ENCODE data around the gene SLC6A11.

SLC6A11 gene

DNA sequence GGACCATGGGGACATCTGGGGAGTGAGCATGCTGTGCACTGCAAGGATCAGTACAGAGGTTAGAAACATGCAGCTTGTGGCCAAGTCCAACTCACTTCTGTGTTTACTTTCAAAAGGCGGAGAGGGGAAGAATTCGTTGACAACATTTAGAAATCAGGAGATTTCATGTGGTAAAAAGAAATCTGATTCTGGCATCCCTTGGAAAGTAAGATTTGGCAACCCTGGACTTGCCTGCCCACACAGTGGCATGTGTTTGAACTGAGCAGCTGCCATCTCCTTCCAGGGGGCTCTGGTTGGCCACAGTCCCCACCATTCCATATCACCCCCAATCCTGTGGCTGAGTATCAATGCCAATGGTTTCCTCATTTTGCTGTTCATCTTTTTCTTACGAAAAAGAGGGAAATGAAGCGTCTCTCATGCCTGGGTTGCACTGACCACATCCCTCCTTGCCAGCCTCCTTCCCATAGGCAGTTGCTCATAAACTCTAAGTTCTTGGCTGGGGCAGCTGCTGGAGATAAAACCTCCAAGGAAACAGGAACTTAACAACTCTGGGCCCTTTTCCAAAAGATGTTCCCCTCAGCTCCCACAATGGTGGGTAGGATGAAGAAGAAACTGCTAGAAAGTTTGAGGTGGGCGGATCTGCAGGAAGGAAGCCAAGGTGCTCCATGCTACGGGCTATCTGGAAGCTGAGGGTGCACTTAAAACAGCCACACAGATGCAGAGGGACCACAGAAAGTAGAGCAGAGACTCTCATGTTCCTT, 29.2 kb downstream of the SLC6A11 start:
- no peak for DNase-seq

DNA sequence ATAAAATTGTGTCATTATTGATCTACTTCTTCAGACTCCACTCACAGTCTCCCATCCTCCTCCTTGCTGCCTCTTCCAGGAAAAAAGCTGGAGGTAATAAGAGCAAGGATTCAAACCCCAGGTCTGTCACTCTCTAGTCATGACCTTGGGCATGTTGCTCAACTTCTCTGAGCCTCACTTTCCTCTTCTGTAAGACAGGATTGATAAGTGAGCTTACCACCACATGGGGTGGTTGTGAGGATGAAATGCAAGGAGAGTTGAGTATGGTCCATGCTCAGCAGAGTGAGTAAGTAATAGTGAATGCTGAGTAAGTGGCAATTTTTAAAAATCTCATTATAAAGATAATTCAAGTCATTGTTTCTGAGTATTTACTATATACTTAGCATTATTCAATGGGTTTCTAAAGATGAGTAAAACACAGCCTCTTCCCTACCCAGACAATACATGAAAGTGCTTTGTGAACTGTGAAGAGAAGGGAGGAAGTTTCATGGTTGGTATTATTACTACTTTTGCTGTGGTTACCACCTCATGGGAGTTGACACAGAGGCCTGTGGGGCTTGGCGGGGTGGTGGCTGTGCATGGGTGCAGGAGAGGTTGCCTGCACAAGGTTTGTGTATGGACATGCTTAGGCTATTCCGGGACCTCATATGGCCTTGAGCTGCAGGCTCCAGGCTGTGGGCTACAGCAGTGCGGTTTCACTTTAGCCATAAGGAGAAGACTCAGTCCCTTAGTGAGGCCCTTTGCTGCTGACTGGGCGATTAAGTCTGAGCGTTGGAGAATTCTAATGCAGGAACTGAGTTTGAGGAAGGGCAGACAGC, 30.0 kb downstream of the SLC6A11 start:
- no peak for DNase-seq

DNA sequence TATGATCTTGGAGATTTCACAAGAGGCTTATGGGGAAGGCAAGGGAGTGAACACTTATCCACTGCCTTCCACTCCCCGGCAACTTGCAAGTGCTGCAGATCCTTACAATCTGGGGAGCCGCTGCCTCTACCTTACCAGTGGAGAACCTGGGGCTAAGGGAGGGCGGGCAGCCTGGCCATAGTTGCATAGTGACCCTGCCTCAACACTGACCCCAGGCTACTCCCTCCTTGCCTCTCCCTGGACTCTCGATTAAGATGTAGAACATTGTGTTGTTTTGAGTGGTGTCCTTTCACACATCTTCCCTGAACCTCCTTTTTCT, 30.6 kb downstream of the SLC6A11 start:
- DNase-seq = no peak

DNA sequence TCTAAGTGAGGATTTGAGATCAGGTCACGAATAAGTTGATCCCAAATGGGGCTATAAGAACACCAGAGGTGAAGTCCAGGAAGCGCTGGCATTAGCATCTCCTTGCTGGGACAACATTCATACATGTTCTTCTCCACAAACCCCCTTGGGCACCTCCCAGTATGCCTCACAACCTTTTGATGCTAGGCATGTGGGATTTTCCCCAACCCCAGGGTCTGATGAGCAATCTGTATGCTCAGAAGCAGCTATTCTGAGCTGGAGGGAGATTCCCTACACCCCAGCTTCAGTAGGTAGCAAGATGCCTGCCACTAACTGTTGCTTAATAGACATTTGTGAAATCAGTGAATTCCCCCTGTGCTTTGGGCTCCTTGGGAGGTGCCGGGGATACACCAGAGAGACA, 32.2 kb downstream of the SLC6A11 start:
- peak; percentile 42 to 57 for DNase-seq

DNA sequence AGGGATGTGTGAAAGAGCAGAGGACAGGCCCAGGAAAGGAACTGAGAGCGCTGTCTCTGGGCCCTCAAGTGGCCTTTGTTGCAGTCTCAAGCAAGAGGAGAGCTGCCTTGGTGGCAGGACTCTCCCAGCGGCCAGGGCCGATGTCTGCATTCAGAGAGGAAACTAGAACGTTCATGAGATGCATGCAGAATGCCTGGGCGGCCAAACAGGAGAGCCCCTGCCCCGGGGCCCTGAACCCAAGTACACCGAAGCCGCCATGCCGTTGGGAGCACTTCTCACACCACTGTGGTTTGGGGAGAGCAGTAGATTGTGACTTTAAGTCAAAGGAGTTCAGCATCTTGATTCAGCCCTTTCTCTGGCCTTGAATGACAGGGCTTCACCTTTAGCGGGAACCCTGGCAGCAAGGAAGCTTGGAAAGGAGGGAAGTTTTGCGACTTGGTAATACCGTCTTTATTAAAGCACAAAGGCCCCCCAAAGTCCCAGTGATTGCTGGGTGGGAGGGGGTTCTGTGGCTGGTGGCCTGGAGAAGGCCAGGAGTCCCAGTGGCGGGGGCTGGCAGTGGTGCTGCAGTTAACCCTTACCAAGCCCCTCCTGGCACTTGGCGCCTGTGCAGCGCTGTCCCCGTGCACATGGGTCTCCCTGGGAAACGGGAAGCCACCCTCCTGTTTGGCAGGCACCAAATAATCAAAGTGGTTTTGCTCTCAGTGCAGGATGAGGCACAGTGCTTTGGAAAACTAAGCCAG, 36.2 kb downstream of the SLC6A11 start:
- DNase-seq = no peak

DNA sequence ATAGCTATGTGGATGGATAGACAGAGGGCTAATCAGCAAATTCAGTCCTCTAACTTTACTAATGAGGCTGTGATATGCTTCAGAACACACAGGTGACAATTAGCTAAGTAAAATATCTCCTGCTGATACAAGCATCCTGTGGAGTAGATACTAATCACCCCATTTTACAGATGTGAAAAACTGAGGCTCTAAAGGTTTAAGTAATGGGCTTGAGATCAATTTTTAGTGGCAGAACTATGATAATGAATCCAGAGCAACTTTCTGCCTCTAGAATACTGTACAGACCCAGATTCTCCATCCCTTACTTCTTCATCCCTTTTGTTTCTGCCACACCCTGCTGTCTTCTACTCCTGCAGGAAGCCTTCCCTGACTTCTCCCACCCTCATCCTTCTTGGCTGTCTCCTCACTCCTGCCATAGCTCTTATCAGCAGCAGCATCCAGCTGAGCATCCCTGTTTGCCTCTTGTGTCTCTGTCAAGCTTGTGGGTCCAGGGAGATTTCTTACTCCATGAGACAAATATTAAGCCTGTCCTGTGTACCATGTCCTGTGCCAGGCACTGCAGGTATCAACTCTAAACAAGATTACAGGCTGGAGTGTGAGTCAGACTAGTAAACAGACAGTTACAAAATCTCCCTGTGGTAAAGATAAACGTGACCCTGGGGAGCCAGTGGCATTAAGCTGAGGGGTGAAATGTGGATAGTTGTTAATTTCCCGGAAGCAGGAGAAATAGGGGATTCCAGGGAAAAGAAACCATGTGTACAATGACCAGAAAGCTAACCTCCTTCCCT, 39.2 kb downstream of the SLC6A11 start:
- DNase-seq = no peak

DNA sequence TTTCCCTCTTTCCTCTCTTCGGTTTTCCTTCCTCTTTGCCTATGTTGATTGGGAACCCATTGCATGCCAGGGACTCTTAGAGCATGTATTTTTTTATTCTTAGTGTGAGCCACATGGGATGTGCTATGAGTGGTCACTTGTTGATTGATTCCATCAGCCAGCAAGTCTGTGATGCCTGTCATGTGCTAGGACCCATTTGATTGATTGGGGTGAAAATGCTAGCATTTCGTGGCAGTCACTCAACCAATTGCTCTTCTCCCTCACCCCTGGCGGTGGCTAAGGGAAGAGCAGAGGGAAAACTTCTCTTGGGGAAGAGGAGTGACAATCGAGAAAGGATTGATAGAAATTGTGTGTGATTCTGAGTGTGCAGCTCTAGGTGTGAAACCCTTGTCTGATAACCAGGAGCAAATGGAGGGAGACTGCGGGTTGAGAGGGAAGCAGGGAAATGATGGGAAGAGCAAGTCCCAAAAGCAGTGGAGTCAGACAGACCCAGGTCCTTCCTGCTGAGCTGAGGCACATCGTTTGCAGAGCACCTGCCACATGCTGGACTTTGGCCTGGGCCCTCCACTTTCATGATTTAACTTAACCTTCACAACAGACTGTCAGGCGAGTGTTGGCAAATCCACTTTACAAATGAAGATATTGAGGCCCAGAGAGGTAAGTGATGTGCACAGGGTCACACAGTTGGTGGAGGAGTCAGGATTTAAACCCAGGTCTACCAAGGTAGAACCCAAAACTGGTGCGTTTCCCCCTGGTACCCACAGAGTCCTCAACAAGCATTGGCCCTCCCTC, 40.0 kb downstream of the SLC6A11 start:
- DNase-seq = no peak

DNA sequence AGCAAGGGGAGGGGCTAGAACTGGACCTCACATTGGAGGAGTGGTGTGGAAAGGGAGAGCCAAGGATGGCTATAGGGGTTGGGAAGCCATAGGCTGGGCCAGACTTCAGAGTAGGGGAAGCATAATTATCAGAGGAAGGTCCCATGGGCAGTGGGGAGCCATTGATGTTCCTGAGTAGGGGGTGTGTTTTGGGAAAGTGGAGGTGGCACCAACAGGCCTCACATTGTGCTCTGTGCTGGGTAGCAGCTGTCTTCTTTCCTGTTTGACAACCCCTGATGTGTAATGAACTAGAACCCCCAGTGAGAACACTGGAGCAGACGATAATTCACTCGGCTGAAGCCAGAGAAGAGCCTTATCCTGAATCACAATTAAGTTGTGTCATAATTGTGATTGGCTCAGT, 41.2 kb downstream of the SLC6A11 start:
- no peak for DNase-seq

DNA sequence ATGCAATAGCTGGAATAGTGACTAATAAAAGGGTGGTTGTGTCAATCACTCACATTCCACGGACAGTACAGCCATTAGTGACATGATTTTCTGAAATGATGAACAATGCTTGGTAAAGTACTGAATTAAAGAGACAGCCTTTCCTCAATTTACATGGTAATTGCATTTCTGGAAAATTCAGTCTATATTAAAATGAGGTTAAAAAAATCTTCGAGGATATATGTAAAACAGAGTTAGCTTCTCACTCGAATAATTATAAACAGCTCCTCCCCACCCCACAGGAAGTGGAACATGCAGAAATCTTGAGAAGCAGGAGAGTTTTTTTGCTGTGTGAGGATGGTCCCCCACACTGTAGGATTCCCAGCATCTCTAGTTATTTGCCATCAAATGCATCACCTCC, 42.1 kb downstream of the SLC6A11 start:
- DNase-seq = no peak

DNA sequence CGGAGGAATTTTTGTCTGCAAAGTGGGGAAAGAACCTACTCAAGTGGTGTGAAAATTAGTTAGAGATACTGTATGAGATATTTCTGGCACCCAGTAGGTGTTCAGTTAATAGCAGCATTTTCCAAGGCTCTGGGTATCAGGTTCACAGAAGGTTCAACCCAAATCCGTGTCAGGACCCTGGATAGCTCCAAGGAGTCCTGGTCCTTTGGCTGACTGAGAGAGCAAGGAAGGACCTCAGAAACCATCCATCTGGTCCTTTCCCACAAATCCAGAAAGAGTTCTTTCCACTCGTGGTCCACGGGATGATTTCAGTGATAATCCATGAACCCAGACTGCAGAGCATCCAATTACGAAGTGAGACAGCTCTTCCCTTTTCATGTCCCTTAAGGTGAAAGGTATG, 51.4 kb downstream of the SLC6A11 start:
- no peak for DNase-seq

DNA sequence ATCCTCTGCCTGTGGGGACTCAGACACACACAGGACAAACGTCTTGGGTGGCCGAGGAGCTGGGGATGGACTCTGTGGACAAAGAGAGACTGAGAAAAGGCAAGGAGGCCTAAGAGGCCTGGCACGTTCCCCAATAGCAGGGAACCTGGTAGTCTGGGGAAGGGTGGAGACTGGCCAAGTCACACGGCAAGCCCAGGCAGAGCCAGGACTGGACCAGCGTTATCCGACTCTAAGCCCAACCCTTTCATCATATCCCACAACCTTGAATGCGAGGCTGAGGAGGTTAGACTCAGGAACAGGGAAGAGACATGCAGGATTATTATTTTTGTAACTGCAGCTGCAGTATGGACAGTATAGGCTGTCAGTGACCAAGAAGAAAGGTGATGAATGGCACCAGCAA, 53.4 kb downstream of the SLC6A11 start:
- DNase-seq = no peak

DNA sequence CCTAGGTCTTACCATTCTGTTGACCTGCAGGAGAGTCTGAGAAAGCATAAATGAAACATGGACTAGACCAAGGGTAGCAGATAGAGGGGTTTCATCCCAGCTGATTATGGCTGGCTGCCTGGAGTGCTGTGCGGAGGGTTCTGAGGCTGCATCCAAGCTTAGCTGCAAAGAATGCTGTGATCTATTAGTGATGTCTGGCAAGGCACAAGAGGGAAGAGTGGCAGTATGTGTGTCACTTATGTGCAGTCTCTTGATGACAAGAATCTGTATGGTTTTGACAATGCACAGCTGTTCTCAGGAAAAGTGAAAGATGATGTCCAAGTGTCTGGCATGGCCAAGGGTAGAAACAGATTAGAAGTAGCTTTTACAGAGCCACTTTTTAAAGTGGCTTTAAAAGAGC, 54.3 kb downstream of the SLC6A11 start:
- no peak for DNase-seq

DNA sequence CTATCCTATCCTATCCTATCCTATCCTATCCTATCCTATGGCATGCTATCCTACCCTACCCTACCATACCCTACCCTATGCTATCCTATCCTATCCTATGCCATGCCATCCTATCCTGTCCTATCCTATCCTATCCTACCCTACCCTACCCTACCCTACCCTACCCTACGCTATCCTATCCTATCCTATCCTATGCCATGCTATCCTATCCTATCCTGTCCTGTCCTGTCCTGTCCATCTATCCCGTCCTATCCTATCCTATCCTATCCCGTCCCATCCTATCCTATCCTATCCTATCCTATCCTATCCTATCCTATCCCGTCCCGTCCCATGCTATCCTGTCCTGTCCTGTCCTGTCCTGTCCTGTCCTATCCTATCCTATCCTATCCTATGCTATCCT, 57.4 kb downstream of the SLC6A11 start:
- DNase-seq = no peak

DNA sequence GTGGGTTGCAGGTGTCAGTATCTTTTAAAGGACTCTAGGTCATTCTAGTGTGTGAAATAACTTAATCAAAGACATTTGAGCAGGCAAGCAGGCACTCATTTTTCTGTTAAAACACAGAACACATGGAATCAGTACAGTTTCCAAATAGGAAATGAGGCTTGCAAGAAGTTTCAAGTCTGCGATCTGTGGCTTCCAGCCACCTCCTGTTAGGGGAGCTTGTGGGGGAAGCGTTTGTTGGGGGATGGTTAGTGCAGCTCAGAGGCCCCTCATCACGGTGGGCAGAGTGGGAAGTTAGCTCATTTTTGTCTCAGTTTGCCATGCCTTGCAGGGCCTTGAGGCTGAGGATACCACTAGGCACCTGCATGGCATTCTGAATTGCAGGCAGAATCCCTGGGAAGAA, 59.9 kb downstream of the SLC6A11 start:
- no peak for DNase-seq

DNA sequence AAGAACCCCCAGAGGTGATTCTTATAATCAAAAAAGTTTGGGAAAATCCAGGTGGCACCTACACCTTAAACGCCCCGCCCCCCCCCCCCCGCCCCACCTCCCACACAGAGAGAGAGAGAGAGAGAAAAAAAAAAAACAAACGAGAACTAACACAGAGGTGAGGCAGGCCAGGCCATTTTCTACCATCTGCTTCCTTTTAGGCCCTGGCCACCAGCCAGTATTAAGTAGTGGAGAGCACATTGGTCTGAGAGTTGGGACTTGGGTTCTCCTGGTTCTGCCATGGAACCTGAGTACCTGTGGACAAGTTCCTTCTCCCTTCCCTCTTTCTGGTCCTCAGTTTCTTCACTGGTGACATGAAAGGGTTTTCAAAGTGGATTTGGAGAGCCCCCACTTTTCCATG, 60.6 kb downstream of the SLC6A11 start:
- DNase-seq = no peak

DNA sequence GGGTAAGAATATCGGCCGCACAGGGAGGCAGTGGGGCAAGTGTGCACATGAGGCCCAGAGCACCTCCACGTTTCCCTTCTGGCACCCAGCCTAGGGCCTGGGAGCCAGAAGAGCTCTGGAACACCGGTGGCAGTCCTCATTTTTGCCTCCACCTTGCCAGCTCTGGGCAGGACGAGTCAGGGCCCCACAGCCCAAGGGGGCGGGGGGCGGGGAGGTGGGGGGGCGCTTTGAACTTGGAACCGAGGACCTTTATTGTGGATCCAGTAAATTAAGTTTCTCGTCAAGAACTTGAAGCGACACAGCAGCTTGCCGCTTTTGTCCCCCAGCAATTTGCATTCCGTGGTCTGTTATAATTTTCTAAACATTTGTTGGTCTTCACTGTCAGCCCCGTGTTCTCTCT, 66.8 kb downstream of the SLC6A11 start:
- no peak for DNase-seq

DNA sequence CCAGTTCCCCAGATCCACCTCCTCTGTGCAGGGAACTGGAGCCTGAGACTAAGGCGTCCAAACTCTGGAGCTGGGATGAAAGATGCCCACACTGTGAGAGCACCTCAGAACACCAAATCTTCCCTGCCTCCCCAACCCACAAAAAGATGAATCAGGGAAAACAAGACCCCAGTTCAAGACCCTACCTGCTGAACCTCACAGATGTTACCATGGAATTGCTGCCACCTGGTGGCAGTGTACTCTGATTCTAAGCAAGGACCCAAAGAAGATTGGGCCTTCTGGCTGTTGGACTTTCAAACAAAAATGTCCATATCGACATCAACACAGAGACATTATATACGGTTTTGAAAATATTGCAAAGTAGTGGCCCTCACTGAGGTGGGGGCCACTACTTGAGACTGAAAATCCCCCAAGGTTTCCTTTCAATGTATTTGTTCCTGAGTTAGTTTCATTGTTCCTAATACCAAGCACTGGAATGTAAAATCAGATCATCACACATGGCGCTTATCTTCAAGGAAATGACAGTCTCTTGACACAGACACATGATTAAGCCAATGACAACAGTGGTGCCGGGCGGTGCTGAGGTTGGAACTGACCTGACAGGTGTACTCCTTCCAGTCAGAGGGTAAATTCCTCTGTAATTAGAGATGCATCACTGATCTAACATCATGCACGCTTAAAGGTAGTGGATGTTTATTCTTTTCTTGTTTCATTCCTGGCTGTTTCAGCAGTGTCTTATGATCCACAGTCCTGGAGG, 67.6 kb downstream of the SLC6A11 start:
- peak; percentile 19 to 20 for DNase-seq

DNA sequence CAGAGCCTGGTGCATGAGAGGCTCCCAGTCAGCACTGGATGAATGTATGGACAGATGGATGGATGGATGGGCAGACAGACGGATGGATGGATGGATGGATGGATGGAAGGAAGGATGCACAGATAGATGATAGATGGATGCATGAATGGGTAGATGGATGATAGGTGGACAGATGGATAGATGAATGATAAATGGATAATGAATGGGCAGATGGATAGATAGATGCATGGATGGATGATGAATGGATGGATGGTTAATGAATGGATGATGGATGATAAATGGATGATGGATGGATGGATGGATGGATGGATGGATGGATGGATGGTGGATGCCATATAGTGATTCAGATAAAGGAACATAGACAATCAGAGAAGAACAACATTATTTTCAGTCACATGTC, 71.0 kb downstream of the SLC6A11 start:
- DNase-seq = no peak

DNA sequence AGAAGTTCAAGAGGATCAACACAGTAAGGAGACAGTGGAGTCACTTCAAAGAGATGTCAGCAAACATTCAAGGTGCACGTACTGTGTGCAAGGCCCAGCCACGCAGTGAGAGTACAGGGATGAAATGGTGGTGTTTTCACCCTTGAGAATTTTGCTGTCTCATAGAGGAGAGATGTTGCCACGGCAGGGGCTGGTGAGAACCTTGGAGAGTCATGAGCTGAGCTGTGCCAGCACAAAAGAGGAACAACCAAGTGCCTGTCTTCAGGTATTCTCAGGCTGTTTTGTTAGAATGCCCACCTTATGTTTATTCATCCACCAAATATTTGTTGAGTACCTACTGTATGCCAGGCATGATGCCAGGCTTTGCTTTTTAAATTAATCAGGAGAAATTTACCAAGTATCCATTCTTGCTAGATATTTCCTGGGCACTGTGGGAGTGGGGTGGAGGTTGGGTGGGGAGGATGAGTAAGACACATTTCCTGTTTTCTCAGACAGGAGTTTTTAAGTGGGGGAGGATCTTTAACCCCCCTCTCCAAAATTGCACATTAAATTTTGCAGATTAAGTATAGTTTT, 72.6 kb downstream of the SLC6A11 start:
- DNase-seq = no peak

DNA sequence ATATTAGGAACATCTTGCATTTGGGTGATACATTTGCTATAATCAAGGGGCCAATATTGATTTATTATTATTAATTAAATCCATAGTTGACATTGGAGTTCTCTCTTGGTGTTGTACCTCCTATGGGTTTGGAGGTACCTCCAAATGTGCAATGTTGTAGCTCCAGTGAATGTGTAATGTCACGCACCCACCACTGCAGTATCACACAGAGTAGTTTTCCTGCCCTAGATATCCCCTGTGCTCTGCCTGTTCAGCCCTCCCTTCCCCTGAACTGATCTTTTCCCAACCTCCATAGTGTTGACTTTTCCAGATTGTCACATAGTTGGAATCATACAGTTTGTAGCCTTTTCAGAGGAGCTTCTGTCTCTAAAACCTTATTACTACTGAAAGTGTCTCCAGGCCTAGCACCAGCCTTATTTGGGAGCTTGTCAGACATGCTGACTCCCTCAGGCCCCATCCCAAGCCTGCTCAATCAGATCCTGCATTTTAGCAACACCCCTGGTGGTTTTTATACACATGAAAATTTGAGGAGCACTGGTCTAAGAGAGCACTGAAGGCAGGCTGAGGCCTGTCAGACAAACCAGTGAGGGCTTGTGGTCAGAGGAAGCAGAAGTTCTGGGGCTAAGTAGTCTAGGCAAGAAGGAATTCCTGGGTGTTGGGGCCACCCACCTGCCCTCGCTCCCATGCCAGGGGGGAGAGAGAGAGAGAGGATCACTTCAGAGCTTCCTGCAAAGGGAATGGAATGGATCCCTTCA, 73.4 kb downstream of the SLC6A11 start:
- DNase-seq = no peak
